Epithelial cell of esophagus (primary cell): ENCODE results near the gene ARAP3.
A peak's percentile ranks its signal among the peaks of the same experiment; 100 is the strongest.

Source experiments
- DNase-seq: peaks from one replicate; pipeline ENCODE4 v3.0.0; 2010; ENCODE audit warnings: low read depth
- H3K4me3 ChIP-seq: 2 replicates; pipeline ENCODE4 v1.5.1; 2011; ENCODE audit warnings: mild to moderate bottlenecking, low read length, control low read depth
- TF ChIP-seq, protein P1 (sequence below): IDR thresholded peaks from 2 replicates; pipeline ENCODE4 v1.5.1; 2011; ENCODE audit warnings: low read depth, mild to moderate bottlenecking, low read length, control low read depth, inconsistent platforms; ENCODE audit not compliant: insufficient read depth; ENCODE audit errors: missing control alignments

ARAP3 gene

DNA sequence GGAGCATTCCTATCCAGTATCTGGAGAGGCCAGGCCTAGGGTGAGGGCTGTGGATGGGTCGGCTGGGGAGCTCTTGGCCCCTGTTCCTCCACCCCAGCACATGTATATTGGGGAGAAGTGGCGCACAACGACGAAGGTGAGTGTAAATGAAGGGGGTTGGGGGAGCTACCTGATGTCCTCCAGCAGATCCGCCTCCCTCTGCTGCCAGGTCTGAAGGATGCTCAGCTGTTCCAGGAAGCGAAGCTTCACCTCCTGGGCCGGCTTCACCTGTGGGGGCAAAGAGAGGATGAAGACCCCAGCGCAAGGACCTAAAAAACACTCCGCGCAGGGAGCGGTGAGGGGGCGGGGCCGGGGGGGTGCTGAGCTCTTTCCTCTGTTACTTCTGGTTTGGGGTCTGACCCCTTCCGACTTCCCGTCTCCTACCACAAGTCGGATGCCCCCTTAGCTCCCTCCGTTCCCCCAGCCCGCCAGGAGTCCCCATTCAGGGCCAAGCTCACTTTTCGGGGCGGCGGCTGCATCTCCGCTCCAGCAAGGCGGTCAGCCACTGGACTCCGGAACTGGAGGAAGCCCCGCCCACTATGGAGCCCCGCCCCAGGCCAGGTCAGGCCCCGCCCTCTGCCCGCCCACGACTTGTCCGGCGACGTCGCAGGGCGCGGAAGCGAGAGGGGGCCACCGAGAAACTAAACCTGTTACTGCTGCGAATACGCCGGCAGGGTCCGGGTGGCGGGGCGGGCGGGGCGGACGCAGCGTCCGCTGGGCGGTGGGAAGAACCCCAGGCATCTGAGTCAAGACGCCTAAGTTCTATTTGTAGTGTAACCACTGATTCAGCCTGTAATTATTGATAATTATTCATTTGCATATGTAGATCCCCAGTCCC, 30.9 kb downstream of the ARAP3 start, which contains the start of gene FCHSD1:
Gene FCHSD1 (minus strand): TSS at position 568 of the 877 bp plus-strand sequence. CDS start 50 bp downstream, at position 518.
- peak; percentile 77 for DNase-seq
- H3K4me3 ChIP-seq: peak within 1 kb of the TSS; percentile 76
- TF ChIP-seq, protein P1, sequence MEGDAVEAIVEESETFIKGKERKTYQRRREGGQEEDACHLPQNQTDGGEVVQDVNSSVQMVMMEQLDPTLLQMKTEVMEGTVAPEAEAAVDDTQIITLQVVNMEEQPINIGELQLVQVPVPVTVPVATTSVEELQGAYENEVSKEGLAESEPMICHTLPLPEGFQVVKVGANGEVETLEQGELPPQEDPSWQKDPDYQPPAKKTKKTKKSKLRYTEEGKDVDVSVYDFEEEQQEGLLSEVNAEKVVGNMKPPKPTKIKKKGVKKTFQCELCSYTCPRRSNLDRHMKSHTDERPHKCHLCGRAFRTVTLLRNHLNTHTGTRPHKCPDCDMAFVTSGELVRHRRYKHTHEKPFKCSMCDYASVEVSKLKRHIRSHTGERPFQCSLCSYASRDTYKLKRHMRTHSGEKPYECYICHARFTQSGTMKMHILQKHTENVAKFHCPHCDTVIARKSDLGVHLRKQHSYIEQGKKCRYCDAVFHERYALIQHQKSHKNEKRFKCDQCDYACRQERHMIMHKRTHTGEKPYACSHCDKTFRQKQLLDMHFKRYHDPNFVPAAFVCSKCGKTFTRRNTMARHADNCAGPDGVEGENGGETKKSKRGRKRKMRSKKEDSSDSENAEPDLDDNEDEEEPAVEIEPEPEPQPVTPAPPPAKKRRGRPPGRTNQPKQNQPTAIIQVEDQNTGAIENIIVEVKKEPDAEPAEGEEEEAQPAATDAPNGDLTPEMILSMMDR: no peak

DNA sequence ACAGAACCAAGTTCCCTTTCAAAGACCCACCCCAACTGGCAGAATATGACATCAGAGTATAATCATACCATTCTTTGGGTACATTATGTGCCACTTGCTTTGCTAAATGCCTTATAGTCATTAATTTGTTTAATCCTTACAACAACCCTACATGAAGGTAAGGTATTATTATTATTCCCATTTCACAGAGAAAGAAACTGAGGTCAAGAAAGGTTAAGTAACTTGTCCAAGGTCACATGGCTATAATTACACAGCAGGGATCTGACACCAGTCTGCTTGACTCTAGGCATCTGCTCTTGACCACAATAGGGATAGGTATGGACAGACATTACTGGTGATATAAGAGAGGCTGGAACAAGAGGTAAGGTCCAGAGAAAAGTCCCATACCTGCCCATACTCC, 32.1 kb downstream of the ARAP3 start:
- TF ChIP-seq, protein P1: no peak
- H3K4me3 ChIP-seq: no peak overlapping the region

DNA sequence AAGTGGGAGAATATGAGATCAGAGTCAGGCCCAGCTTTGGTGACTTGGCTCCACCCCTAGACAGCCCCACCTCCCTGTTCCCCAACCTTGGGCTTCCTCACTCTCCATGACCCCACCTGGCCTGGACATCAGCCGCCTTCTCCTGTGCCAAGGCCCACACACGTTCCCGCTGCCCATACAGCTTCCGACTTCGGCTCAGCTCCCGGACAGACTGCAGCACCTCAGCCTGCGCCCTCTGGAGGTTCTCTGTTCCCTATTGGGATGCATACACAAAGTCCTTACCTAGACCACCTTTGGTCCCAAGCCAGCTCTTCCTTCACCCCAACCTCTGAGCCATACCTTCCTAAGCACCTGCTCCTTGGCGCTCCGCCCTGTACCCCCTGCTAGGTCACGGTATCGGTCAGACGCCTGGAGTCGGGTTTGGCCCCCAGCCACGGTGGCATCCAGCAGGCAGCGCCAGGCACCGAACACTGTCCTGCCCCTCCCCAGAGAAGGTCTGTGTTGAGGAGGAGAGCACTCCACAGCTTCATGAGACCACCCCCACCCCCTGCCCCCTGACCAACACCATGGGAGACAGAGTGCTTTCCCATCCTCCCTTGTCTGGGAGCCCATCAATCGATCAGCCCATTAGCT, 32.9 kb downstream of the ARAP3 start:
- TF ChIP-seq, protein P1: no peak
- H3K4me3 ChIP-seq: no peak overlapping the region
- DNase-seq: no peak

More for the DNA sequence above, 32.1 kb downstream of the ARAP3 start:
- no peak for DNase-seq

DNA sequence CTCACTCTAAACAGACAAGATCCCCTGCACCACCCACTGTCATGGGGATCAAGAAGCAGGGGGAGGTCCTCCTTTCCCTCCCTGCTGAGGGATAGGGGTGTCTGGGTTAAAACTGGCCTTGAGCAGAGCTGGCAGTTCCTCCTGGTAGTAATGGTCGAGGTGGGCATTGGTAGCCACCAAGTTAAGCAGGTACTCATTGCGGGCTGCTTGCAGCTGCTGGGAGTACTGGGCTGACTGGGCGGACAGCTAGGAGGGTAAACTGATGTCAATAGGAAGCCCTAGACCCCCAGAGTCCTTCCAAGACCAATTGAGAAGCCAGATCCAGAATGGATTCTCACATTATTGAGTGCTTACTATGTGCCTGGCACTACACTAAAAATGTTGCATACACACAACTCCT, 34.2 kb downstream of the ARAP3 start:
- TF ChIP-seq, protein P1: no peak
- DNase-seq: no peak
- H3K4me3 ChIP-seq: no peak overlapping the region

DNA sequence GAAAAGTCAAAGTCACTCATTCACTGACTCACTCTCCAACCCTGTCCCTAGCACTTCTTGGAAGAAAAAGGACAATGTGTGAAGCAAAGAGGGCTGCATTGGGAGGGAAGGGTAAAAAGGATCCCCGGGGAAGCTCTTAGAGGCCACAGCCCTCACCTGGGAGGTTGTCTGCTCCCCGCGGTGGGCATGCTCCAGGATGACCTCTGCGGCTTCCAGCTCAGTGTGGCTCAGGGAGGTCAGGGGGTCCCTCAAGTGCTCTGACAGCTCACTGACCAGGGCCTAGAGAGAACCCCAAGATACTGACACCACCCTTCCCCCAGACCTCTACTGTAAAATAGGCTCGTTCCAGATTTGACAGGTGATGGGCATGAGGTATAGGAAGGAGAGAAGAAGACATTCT, 34.8 kb downstream of the ARAP3 start:
- H3K4me3 ChIP-seq: no peak overlapping the region
- TF ChIP-seq, protein P1: no peak
- DNase-seq: no peak

DNA sequence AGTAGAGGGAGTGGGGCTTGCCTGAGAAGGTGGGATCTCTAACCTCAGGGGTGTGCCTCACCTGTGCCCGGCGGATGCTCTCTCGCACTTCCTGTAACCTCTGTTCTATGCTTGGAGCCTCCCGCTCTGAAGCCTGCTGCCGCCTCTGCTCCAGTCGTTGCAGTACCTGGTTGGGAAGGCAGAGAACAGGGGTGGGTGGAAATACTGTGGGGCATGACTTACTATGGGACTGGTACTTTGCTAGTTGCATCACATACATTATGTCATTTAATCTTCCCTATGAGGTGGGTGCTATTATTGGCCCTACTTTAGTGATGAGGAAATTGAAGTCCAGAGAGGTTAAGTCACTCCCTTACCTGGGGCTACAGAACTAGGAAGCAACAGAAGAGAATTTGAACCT, 36.0 kb downstream of the ARAP3 start:
- TF ChIP-seq, protein P1: no peak
- peak; percentile 74 for DNase-seq
- no peak overlapping the region for H3K4me3 ChIP-seq
